BJ (cell line): ENCODE measurements around the gene TIMM13. TPM values are rescaled to one million over a fixed set of nuclear protein-coding genes. Genes with fewer than 3 reads are reported as not detected.
"Not testable (repeated sequence)": the region's sequence is repeated elsewhere in the genome, so short reads cannot be mapped to it uniquely, and the experiment has no call there.

Experiments used
- CTCF ChIA-PET: fragments of 350-600 bp; formaldehyde crosslinking; extraction: SDS; loops from one replicate; lab custom pipeline; 2021; ENCODE audit warnings: antibody characterized with exemption, inconsistent platforms; lab: Yijun Ruan, JAX
- POLR2A ChIA-PET: fragments of 300-600 bp; sonication (Branson Sonifier 250); formaldehyde crosslinking; extraction: SDS; loops from one replicate; lab custom pipeline; 2021; ENCODE audit warnings: antibody characterized with exemption; lab: Charles Lee
- DNase-seq: peaks from one replicate; pipeline ENCODE4 v3.0.0-alpha.2; 2011; ENCODE audit warnings: low read depth
- H3K27me3 ChIP-seq: 2 replicates; pipeline ENCODE4 v1.6.0; 2011; ENCODE audit warnings: low read length; ENCODE audit not compliant: control insufficient read depth, insufficient read depth
- H3K36me3 ChIP-seq: 2 replicates; pipeline ENCODE4 v1.5.1; 2011; ENCODE audit warnings: low read length; ENCODE audit not compliant: control insufficient read depth, insufficient read depth
- H3K4me3 ChIP-seq: 2 replicates; pipeline ENCODE4 v1.5.1; 2011; ENCODE audit warnings: low read depth, mild to moderate bottlenecking, control low read depth, low read length
- CTCF ChIP-seq: IDR thresholded peaks from 2 replicates; pipeline ENCODE4 v1.5.1; 2011; ENCODE audit warnings: low read depth, mild to moderate bottlenecking, control low read depth, inconsistent platforms, low read length, moderate library complexity; ENCODE audit not compliant: insufficient read depth
- polyA plus RNA-seq: library from polyadenylated mRNA; depleted of rRNA; stranded (reverse); fragments of >200 nt; gene quantifications from 2 replicates; pipeline ENCODE4 v1.2.3, GENCODE V29; 2011

TIMM13 gene
- polyA plus RNA-seq, 1 experiment, result 50.7 TPM

GRCh38 chr19:2420490-2420889, 6.9 kb downstream of the TIMM13 start:
- TF ChIP-seq CTCF, result no peak
- H3K27me3 ChIP-seq, result no peaks in the 10 kb centered on the region
- H3K36me3 ChIP-seq, result peaks cover 5% of the 10 kb centered on the region
- ChIA-PET CTCF (no interaction called here), POLR2A (no interaction called here)
- DNase-seq, result no peak
- H3K4me3 ChIP-seq, result no peak overlapping the region

DNA sequence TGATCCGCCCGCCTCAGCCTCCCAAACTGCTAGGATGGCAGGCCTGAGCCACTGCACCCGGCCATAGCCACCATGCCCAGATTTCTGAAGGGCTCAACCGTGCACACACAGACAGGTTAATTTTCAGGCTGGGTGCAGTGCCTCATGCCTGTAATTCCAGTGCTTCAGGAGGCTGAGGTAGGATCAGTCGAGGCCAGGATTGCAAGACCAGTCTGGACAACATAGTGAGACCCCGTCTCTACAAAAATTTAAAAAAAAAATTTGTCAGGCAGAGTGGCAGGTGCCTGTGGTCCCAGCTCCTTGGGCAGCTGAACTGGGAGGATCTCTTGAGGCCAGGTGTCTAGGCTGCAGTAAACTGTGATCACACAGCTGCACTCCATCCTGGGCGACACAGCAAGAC, 7.6 kb downstream of the TIMM13 start:
- Histone ChIP-seq H3K36me3 (peaks cover 5% of the 10 kb centered on the region), H3K4me3 (no peak overlapping the region), H3K27me3 (no peaks in the 10 kb centered on the region)
- POLR2A ChIA-PET, result no interaction called here
- DNase-seq, result no peak
- CTCF ChIA-PET, result no interaction called here
- TF ChIP-seq CTCF, result no peak

DNA sequence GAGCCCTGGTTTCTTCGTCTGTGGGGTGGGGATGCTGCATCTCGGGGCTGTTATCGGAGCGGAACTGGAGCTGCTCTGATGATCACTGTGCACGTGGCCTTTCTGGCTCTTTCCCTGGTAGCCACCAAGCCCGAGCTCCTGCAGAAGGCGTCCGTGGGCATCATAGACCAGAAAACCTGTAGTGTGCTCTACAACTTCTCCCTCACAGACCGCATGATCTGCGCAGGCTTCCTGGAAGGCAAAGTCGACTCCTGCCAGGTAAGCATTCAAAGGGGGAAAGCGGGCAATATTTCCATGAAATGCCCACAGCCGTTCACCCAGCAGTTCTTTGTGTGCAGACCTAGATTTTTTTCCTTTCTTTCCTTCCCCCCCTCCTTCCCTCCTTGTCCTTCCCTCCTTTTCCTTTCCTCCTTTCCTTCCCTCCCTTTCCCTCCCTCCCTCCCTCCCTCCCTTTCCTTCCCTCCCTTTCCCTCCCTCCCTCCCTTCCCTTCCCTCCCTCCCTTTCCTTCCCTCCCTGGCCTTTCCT, 9.4 kb downstream of the TIMM13 start:
- DNase-seq, result no peak
- no peak overlapping the region for H3K4me3 ChIP-seq
- no peaks in the 10 kb centered on the region for H3K27me3 ChIP-seq
- POLR2A ChIA-PET, result no interaction called here
- TF ChIP-seq CTCF, result no peak
- CTCF ChIA-PET, result interaction anchor here (0.6 to 0.7 kb wide), 2 partner anchors 45 to 182 kb away, joined by 4 read pairs; no protein-coding TSS in a partner anchor
- H3K36me3 ChIP-seq, result peaks cover 3% of the 10 kb centered on the region

- H3K27me3 ChIP-seq, H3K36me3 ChIP-seq, H3K4me3 ChIP-seq, POLR2A ChIA-PET, DNase-seq: not testable (repeated sequence)
- CTCF ChIA-PET, result interaction anchor here (0.6 to 0.7 kb wide), 2 partner anchors 46 to 182 kb away, joined by 4 read pairs; no protein-coding TSS in a partner anchor
Measured at GRCh38 chr19:2417436-2417835, 9.9 kb downstream of the TIMM13 start.

DNA sequence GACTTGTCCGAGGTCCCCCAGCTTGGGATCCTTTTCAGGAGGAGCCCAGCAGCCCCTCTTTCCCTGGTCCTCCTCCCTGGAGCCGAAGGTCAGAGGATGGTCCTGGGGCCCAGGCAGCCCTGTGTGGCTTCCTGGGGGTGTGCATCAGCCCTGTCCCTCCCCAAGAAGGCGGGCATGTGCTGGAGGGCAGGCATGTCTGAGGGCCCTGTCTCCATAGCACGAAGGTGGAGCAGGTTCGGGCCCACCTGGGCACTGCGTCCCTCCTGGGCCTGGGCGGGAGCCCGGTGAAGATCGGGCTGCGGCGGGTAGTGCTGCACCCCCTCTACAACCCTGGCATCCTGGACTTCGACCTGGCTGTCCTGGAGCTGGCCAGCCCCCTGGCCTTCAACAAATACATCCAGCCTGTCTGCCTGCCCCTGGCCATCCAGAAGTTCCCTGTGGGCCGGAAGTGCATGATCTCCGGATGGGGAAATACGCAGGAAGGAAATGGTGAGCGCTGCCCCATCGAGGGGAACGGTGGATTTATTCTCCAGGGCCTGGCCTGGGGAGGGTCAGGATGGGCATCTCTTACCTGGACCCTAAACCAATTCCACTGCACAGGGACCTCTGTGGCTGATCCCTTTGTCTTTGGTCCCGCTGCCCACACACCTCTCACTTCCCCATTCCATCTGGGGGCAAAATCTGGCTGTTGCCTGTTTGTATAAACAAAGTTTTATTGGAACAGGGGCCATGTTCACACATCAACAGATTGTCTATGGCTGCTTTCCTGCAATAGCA, 10.9 kb downstream of the TIMM13 start:
- ChIA-PET CTCF (no interaction called here), POLR2A (no interaction called here)
- Histone ChIP-seq H3K36me3 (peaks cover 3% of the 10 kb centered on the region), H3K4me3 (no peak overlapping the region), H3K27me3 (no peaks in the 10 kb centered on the region)
- TF ChIP-seq CTCF, result no peak
- no peak for DNase-seq
